Body of pancreas (tissue), 4 donors: ENCODE data around the gene PRSS1.

Experiments
- CTCF ChIP-seq, 7 experiments: fragments of 450-650 bp in 4 of 7; fragments of 200-600 bp in 3 of 7; sonication (generic) in 3 of 7; IDR thresholded peaks; one replicate each; pipeline ENCODE4 v1.5.1; 2016 to 2019; ENCODE audit warnings: antibody characterized with exemption in 7 of 7
- POLR2A ChIP-seq, 3 donors: fragments of 450-650 bp; IDR thresholded peaks; one replicate each; pipeline ENCODE4 v1.6.1; 2016; ENCODE audit warnings: antibody characterized with exemption in 3 of 3, mild to moderate bottlenecking in 2 of 3

- TF ChIP-seq CTCF (IDR thresholded peaks at IDR 0.05) = no peak
- no peak for TF ChIP-seq POLR2A (IDR thresholded peaks at IDR 0.05)
These were observed 39.3 kb downstream of the PRSS1 start for GRCh38 chr7:142788303-142789289.
